Skin epidermis (tissue), 12 donors: ENCODE results near the gene KHDC1.
"Not testable (repeated sequence)": the region's sequence is repeated elsewhere in the genome, so short reads cannot be mapped to it uniquely, and the experiment has no call there.

Experiments
- H3K27ac ChIP-seq, 21 experiments: fragments of 200-600 bp; sonication (generic) in 11 of 21; one replicate each; pipeline ENCODE4 v1.5.0; 2020; ENCODE audit warnings: mild to moderate bottlenecking in 3 of 21, inconsistent platforms in 2 of 21, moderate library complexity in 2 of 21
- H3K4me3 ChIP-seq, 7 experiments: fragments of 200-600 bp; sonication (generic) in 2 of 7; one replicate each; pipeline ENCODE4 v1.5.0; 2020; ENCODE audit warnings: inconsistent platforms in 2 of 7, mild to moderate bottlenecking in 2 of 7, moderate library complexity in 1 of 7

The KHDC1 gene

DNA sequence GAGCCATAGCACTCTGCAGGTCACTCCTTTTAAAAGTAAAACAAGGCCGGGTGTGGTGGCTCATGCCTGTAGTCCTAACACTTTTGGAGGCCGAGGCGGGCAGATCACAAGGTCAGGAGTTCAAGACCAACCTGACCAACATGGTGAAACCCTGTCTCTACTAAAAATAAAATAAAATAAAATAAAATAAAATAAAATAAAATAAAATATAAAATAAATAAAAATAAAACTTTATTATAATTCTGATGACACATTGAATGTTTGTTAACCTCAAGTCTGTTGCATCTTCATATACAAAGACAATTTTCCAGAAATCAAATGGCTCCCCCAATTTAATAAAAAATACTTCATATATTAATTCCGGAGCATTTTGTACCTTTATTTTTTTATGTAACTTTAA, 69.7 kb downstream of the KHDC1 start:
- H3K27ac ChIP-seq, H3K4me3 ChIP-seq: not testable (repeated sequence)
